ENCODE results near the gene BAMBI. TPM values are rescaled to one million over a fixed set of nuclear protein-coding genes. Genes with fewer than 3 reads are reported as not detected.

Gene BAMBI
- total RNA-seq, 2 donors from 2014 or later: 0.85 to 12.7 TPM

DNA sequence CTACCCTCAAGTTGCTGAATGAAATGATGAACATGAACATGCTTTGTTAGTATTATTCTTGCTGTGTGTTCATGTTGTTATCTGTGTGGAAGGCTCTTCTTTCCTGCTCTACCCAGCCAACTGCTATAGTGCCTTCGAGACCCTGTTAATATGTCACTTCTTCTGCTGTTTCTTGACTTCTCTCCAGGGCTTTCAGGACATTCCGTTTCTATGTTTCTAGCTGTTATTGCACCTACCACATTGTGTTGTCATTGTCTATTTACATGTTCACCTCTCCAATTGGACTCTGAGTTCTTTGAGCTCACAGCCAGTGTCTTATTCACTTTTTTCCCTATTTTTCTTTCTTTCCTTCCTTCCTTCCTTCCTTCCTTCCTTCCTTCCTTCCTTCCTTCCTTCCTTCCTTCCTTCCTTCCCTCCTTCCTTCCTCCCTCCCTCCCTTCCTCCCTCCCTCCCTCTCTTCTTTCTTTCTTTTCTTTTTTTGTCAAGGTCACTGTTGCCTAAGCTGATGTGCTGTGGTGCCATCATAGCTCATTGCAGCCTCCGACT lies 40.4 kb downstream of the BAMBI start:
- no peak for ATAC-seq

DNA sequence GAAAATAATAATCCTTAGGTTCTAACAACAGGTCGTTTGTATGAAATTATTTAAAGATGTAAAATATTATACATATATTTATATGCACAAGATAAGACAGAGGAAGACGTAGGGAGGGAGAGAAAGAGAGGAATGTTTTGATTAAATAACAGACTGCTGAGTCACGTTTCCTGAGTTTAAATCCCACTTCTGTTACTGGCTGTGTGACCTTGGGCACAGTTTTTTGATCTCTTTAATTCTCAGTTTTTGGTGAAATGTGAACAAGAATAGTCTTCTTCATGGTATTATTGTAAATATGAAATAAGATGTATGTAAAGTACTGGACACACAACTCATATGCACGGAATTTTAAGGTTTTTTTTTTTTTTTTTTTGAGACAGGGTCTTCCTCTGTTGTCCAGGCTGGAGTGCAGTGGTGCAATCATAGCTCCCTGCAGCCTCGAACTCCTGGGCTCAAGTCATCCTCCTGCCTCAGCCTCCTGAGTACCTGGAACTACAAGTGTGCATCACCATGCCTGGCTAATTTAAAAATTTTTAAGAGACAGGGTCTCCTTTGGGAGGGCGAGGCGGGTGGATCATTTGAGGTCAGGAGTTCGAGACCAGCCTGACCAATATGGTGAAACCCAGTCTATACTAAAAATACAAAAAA lies 42.6 kb downstream of the BAMBI start:
- DNase-seq (no peak), ATAC-seq (no peak)
- intact Hi-C loops (cut with DNase I, micrococcal nuclease): no loop called here

More for the DNA sequence above, 40.4 kb downstream of the BAMBI start:
- intact Hi-C loops (cut with DNase I, micrococcal nuclease): no loop called here
- DNase-seq: no peak

DNA sequence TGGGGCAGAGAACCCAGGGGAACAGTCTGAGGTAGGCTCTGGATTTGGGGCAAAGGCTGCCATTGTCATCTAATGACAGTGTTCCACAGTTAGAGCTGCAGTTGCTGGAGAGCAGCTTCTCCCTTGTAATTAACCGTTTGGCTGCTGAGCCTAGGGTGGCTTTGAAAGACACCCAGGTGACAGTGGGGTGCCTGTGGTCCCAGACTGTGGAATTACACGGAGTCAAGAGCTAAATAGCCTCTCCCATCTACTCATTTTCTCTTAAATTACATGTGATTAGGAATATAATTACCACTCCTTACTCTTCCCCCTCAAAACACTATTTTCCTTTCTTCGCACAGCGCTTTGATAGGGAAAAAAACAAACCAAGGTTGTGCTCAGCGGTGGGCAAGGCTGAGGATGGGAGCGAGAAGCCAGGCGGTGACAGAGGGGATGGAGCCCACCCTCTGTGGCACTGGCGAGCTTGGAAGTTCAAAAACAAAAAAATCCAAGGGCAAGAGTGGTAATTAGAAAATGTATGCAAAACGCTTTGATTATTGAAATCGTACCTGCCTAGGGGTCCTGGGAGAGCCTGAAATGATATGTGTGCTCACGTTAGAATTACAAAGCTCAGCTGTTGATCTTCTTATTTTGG lies 44.1 kb downstream of the BAMBI start:
- intact Hi-C loops (cut with DNase I, micrococcal nuclease): no loop called here
- ATAC-seq (no peak), DNase-seq (no peak)

DNA sequence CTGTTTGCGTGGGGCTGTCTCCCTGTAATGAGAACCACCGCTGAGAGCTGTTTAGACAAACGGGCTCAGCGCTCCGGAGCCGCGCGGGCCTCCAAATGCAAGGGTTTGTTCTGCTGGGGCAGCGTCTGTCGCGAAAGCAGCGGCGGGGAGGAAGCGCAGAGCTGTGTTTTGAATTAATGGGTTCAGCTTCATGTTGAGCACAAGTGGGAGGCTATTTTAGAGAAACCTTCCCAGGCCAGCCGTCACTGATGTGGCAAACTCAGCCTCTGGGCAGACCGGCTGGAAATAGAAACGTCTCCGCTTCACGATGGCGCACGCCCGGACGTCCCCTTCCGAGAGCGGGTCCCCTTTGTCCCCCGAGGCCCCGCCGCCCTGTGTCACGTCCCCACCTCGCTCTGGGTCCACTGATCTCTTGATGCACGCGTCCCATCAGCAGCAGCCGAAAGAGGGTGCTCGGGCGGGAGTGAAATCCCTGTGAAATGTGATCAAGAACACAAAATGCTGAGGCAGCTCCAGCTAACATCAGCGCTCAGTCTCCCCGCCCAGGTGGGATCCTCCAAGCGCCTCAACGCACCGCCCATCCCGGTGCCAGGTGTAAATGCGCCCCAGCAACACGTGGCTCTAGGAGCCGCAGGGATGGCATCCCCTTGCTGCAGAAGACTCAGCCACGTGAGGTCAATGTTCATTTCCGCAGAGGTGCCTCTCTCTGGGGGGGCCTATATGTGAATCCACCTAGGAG lies 44.9 kb downstream of the BAMBI start:
- intact Hi-C loops (cut with DNase I, micrococcal nuclease): no loop called here
- DNase-seq: peak in 1 of 2 donors; percentile 7
- ATAC-seq: peak; percentile 14

DNA sequence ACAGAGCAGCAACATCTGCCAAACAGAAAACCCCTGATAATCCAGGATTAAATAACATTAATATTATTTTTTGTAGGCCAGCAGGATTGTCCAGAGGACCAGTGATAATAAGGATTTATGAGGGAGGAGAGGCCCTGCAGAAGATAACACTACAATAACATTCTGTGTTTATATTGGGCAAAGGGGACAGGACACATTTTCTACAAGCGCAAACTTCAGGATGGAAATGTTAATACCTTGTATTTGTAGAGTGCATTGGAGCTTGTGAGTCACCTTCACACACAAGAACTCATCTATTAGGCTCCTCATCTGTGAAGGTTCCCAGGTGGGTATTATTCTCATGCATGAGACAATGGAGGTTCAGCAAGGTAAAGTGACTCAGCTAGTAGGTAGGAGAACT lies 51.0 kb downstream of the BAMBI start:
- DNase-seq (no peak), ATAC-seq (no peak)
- intact Hi-C loops (cut with DNase I, micrococcal nuclease): no loop called here

DNA sequence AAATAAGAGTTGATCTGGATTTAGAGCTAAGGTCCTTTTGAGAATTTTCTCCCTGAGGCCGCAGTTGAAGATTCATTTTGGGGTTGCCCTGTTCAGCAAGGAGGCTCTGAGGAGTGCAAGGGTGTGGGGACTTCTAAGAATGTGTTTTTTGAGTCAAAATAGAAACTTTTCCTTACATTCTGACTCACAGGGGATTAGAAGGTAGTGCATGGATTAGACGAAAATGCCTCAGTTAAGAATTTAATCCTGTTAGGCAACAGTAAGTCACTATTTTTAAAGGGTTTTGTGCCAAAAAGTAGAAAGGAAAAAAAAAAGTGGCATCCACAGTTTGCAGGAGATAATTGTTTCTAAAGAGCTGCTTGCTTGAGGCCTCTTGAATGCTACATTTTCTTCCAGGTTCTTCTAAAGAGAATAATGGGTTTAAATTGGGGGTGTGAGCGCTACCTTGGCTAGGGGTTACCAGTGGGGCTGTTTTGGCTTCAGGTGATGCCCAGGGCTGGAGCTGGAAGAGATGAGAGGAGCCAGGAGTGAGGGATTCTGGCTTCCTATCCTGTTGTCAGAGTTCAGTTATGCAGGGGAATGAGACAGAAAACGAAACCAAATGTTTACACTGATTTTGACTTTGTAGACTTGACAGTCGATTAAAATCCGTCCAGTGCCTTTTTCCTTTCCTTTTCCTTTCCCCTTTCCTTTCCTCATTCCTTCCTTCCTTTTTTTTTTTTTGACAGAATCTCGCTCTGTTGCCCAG lies 52.9 kb downstream of the BAMBI start:
- intact Hi-C loops (cut with DNase I, micrococcal nuclease): no loop called here
- ATAC-seq: no peak
- no peak for DNase-seq

DNA sequence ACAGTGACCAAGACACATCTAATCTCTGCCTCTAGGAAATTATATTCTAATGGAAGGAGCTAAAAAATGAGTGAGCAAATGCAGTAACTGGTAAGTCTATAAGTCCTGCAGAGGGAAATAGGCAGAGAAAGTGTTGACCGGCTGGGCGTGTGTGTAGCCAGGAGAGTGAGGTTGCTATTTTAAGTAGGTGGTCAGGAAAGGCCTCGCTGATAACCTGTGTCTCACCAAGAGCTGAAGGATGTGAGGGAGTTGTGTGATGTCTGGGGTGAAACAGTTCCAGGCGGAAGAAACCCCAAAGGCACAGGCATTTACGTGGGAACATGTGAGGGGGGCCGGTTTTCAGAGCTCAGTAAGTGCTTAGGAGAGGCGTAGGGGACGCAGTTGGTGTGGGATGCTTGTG lies 54.8 kb downstream of the BAMBI start:
- ATAC-seq: no peak
- intact Hi-C loops (cut with DNase I, micrococcal nuclease): no loop called here
- DNase-seq: no peak

Other genes with a start within 250 kb of the BAMBI start
- 100 to 1,000 TPM in 1 of 2 donors, 10 to 100 TPM in 1; 96.9 to 112 TPM for gene WAC, start 144.4 kb upstream of the BAMBI start, total RNA-seq

All from left colon (tissue), 2 donors.